SU-DHL-6 (cell line): ENCODE measurements around the gene MAP2K1.
"Not testable (repeated sequence)": the region's sequence is repeated elsewhere in the genome, so short reads cannot be mapped to it uniquely, and the experiment has no call there.

Experiments used
- H2AFZ ChIP-seq: fragments of 200-600 bp; sonication (generic); 2 replicates; pipeline ENCODE4 v1.6.1; 2014; ENCODE audit warnings: low read depth, mild to moderate bottlenecking, moderate library complexity, mixed read lengths, antibody characterized with exemption, low read length; ENCODE audit not compliant: severe bottlenecking
- H3F3A ChIP-seq: fragments of 200-600 bp; shearing (Covaris generic); 2 replicates; pipeline ENCODE4 v1.6.0; 2016; ENCODE audit warnings: antibody characterized with exemption, mild to moderate bottlenecking; ENCODE audit not compliant: insufficient read depth
- H3K27ac ChIP-seq: fragments of 200-600 bp; sonication (generic); 2 replicates; pipeline ENCODE4 v1.5.1; 2016; ENCODE audit warnings: low read depth, mild to moderate bottlenecking, low read length, moderate library complexity, mixed read lengths
- H3K27me3 ChIP-seq: fragments of 200-600 bp; sonication (generic), shearing (Covaris generic); 2 replicates; pipeline ENCODE4 v1.6.0; 2014; ENCODE audit warnings: mild to moderate bottlenecking, low read length
- H3K36me3 ChIP-seq: fragments of 200-600 bp; sonication (generic); 2 replicates; pipeline ENCODE4 v1.6.1; 2014; ENCODE audit warnings: mild to moderate bottlenecking, low read length, mixed read lengths
- H3K4me2 ChIP-seq: fragments of 300-600, 200-600 bp; shearing (Covaris generic), sonication (generic); 2 replicates; pipeline ENCODE4 v1.6.0; 2014; ENCODE audit warnings: low read length, low read depth, mild to moderate bottlenecking; ENCODE audit not compliant: poor library complexity, severe bottlenecking
- H3K4me3 ChIP-seq: fragments of 200-600 bp; sonication (generic); 2 replicates; pipeline ENCODE4 v1.5.1; 2014; ENCODE audit warnings: antibody characterized with exemption, low read length, mild to moderate bottlenecking, mixed read lengths; ENCODE audit not compliant: insufficient read depth, poor library complexity, severe bottlenecking
- H3K79me2 ChIP-seq: fragments of 200-600 bp; sonication (generic); 2 replicates; pipeline ENCODE4 v1.6.1; 2014; ENCODE audit warnings: mild to moderate bottlenecking, low read length, moderate library complexity; ENCODE audit not compliant: insufficient read depth
- H3K9ac ChIP-seq: fragments of 200-600 bp; sonication (generic); 2 replicates; pipeline ENCODE4 v1.7.0; 2014; ENCODE audit warnings: mild to moderate bottlenecking, low read length
- H3K9me2 ChIP-seq: fragments of 200-600 bp; sonication (generic); replicated peaks from 2 replicates; pipeline ENCODE4 v1.6.1; 2014; ENCODE audit warnings: low read length; ENCODE audit not compliant: insufficient read depth
- H3K9me3 ChIP-seq: fragments of 200-600 bp; sonication (generic); 2 replicates; pipeline ENCODE4 v1.6.1; 2014; ENCODE audit warnings: low read length, mixed read lengths; ENCODE audit not compliant: insufficient read depth
- H4K20me1 ChIP-seq: fragments of 200-600 bp; sonication (generic); 2 replicates; pipeline ENCODE4 v1.6.1; 2014; ENCODE audit warnings: low read depth, mild to moderate bottlenecking, antibody characterized with exemption, low read length, moderate library complexity, mixed read lengths
- EZH2phosphoT487 ChIP-seq: fragments of 200-600 bp; sonication (generic), shearing (Covaris generic); conservative IDR thresholded peaks from 2 replicates; pipeline ENCODE4 v1.6.1; 2018; ENCODE audit warnings: mild to moderate bottlenecking, antibody characterized with exemption, low read length, moderate library complexity, mixed read lengths
- TF ChIP-seq, protein P1 (sequence below): fragments of 200-600 bp; sonication (generic); IDR thresholded peaks from one replicate; pipeline ENCODE4 v1.5.1; 2017; ENCODE audit warnings: antibody characterized with exemption, mild to moderate bottlenecking, low read length, moderate library complexity; ENCODE audit not compliant: insufficient read depth, poor library complexity, severe bottlenecking

MAP2K1 gene

GRCh38 chr15:66386204-66387123 is at the start of gene MAP2K1:
TSS of gene MAP2K1 (plus strand) at chr15:66386912. CDS start at chr15:66387348, 436 bp downstream.
- H3K27ac ChIP-seq, result peak within 1 kb of the TSS; percentile 75
- peak within 1 kb of the TSS; percentile 93 for H2AFZ ChIP-seq
- no peaks in the 10 kb centered on the region for H3K27me3 ChIP-seq
- H3K4me3 ChIP-seq, result peak within 1 kb of the TSS; percentile 85
- H3F3A ChIP-seq, result peaks cover 20% of the 10 kb centered on the region
- no peaks in the 10 kb centered on the region for H3K36me3 ChIP-seq
- no peaks in the 10 kb centered on the region for H3K9me2 ChIP-seq
- no peaks in the 10 kb centered on the region for H3K9me3 ChIP-seq
- peak within 1 kb of the TSS; percentile 91 for H3K4me2 ChIP-seq
- TF ChIP-seq, protein P1, sequence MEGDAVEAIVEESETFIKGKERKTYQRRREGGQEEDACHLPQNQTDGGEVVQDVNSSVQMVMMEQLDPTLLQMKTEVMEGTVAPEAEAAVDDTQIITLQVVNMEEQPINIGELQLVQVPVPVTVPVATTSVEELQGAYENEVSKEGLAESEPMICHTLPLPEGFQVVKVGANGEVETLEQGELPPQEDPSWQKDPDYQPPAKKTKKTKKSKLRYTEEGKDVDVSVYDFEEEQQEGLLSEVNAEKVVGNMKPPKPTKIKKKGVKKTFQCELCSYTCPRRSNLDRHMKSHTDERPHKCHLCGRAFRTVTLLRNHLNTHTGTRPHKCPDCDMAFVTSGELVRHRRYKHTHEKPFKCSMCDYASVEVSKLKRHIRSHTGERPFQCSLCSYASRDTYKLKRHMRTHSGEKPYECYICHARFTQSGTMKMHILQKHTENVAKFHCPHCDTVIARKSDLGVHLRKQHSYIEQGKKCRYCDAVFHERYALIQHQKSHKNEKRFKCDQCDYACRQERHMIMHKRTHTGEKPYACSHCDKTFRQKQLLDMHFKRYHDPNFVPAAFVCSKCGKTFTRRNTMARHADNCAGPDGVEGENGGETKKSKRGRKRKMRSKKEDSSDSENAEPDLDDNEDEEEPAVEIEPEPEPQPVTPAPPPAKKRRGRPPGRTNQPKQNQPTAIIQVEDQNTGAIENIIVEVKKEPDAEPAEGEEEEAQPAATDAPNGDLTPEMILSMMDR, result peak; percentile 75
- no peak for TF ChIP-seq EZH2phosphoT487
- H3K9ac ChIP-seq, result peak within 1 kb of the TSS; percentile 72
- 0 out of 2 replicates have a peak, but pooled peaks cover 2% of the 10 kb centered on the region for H4K20me1 ChIP-seq
- peaks cover 42% of the 10 kb centered on the region for H3K79me2 ChIP-seq

GRCh38 chr15:66348530-66348929 is 38.2 kb upstream of the MAP2K1 start:
- not testable (repeated sequence) for H3F3A ChIP-seq, H3K9me2 ChIP-seq, H3K9ac ChIP-seq, H3K27ac ChIP-seq, H4K20me1 ChIP-seq, H3K4me3 ChIP-seq, H3K79me2 ChIP-seq, H3K9me3 ChIP-seq, H3K27me3 ChIP-seq, H2AFZ ChIP-seq, H3K4me2 ChIP-seq
- H3K36me3 ChIP-seq, result peaks cover 22% of the 10 kb centered on the region; the same call in 1 of the 2 replicates

- Histone ChIP-seq H3K79me2 (peaks cover 31% of the 10 kb centered on the region), H3K9me3 (no peaks in the 10 kb centered on the region), H3K27me3 (no peaks in the 10 kb centered on the region), H3K9ac (peak overlapping the region; percentile 82), H3K4me3 (peak overlapping the region; percentile 80), H3K9me2 (no peaks in the 10 kb centered on the region), H4K20me1 (no peaks in the 10 kb centered on the region), H3K4me2 (peak overlapping the region; percentile 72), H3F3A (peaks cover 11% of the 10 kb centered on the region; the same call in 1 of the 2 replicates), H3K36me3 (peaks cover 10% of the 10 kb centered on the region; the same call in 1 of the 2 replicates), H3K27ac (peak overlapping the region; percentile 56), H2AFZ (peak overlapping the region; percentile 62)
- TF ChIP-seq, protein P1, result no peak
Measured at GRCh38 chr15:66356077-66356358, 30.7 kb upstream of the MAP2K1 start.
